GM12873 (cell line): ENCODE results near the gene TOB2.

Source experiments
- CTCF ChIP-seq: IDR thresholded peaks from 2 replicates; pipeline ENCODE4 v1.5.1; 2012; ENCODE audit warnings: low read depth, mild to moderate bottlenecking, moderate library complexity, low read length, control low read depth; ENCODE audit not compliant: insufficient read depth; ENCODE audit errors: missing control alignments

Gene TOB2

GRCh38 chr22:41446639-41447434 is at the start of gene TOB2:
TSS of gene TOB2 (minus strand) at chr22:41446801. CDS start at chr22:41437345, 9,456 bp downstream.
- TF ChIP-seq CTCF, result no peak

- TF ChIP-seq CTCF, result no peak
Observed at GRCh38 chr22:41491374-41492100, 44.9 kb upstream of the TOB2 start.

- TF ChIP-seq CTCF, result no peak
Observed at GRCh38 chr22:41488596-41489385, 42.2 kb upstream of the TOB2 start.

GRCh38 chr22:41488076-41488475 is 41.5 kb upstream of the TOB2 start:
- no peak for TF ChIP-seq CTCF

- TF ChIP-seq CTCF, result no peak
Observed at GRCh38 chr22:41487037-41487935, 40.7 kb upstream of the TOB2 start.

- TF ChIP-seq CTCF, result no peak
Observed at GRCh38 chr22:41485033-41485432, 38.4 kb upstream of the TOB2 start.
